ENCODE measurements around the gene CAD. TPM values are rescaled to one million over a fixed set of nuclear protein-coding genes. Genes with fewer than 3 reads are reported as not detected.

The CAD gene
- total and polyA plus RNA-seq, 2 donors (not counting 3 experiments of a cell fraction or from before 2014, with no cell fraction given): 60.3 to 91.4 TPM

GRCh38 chr2:27185331-27186026, 31.7 kb upstream of the CAD start:
- TF ChIP-seq CTCF (IDR thresholded peaks at IDR 0.05; ENCODE audit: extremely low read depth in 1 of 2, insufficient read depth in 1 of 2, low read depth in 1 of 2, low read length in 2 of 2): no peak
- H3K9ac ChIP-seq (replicated peaks; ENCODE audit: extremely low read depth, insufficient read depth, low read length): no peak overlapping the region
- FAIRE-seq (no peak), DNase-seq (ENCODE audit: low read depth, low spot score) (no peak)
- H3K27ac ChIP-seq (ENCODE audit: insufficient read depth, low read depth, low read length): no peak overlapping the region
- dilution Hi-C loops (cut with MboI; ENCODE audit: extremely low pct_ligation_motif_present, low sequenced_read_pairs) (no loop called here), intact Hi-C loops (cut with micrococcal nuclease) (no loop called here)
- no peaks in the 10 kb centered on the region for H3K79me2 ChIP-seq (ENCODE audit: control insufficient read depth, insufficient read depth, low read length)
- no peaks in the 10 kb centered on the region for H3K9me1 ChIP-seq (replicated peaks; ENCODE audit: control insufficient read depth, extremely low read depth, insufficient read depth, low read length)
- no peaks in the 10 kb centered on the region for H3K9me3 ChIP-seq (replicated peaks; ENCODE audit: control insufficient read depth, insufficient read depth, low read length)
- H3K27me3 ChIP-seq (ENCODE audit: control insufficient read depth in 2 of 2, insufficient read depth in 2 of 2, low read length in 2 of 2): peaks cover 12 to 20% of the 10 kb centered on the region in 2 experiments
- no peaks in the 10 kb centered on the region for H3K4me1 ChIP-seq (ENCODE audit: control insufficient read depth, extremely low read depth, insufficient read depth, low read length)
- no peak overlapping the region for H3K4me3 ChIP-seq (replicated peaks in 1 of 3; ENCODE audit: insufficient read depth in 1 of 3, low read depth in 1 of 3, low read length in 3 of 3)
- no peak overlapping the region for H2AFZ ChIP-seq (ENCODE audit: low read depth, low read length)
- BruUV-seq (replicated peaks): no TSS peak
- H3K4me2 ChIP-seq (ENCODE audit: insufficient read depth, low read length): no peak overlapping the region
- no peaks in the 10 kb centered on the region for H3K36me3 ChIP-seq (ENCODE audit: control insufficient read depth in 2 of 2, extremely low read depth in 1 of 2, insufficient read depth in 2 of 2, low read length in 2 of 2)
- ChIA-PET CTCF (interaction anchor here (1.2 to 1.8 kb wide), 4 partner anchors 11 to 339 kb away, joined by 3 to 8 read pairs (median 4); no protein-coding TSS in a partner anchor), POLR2A (no interaction called here)
- no peaks in the 10 kb centered on the region for H4K20me1 ChIP-seq (replicated peaks; ENCODE audit: control insufficient read depth, extremely low read depth, insufficient read depth, low read length)

GRCh38 chr2:27186613-27187345, 30.4 kb upstream of the CAD start:
- H3K4me3 ChIP-seq (replicated peaks in 1 of 3; ENCODE audit: insufficient read depth in 1 of 3, low read depth in 1 of 3, low read length in 3 of 3): no peak overlapping the region
- DNase-seq (ENCODE audit: low read depth, low spot score) (no peak), FAIRE-seq (no peak)
- no TSS peak for BruUV-seq (replicated peaks)
- ChIA-PET POLR2A (no interaction called here), CTCF (interaction anchor here (0.9 to 1.5 kb wide), 6 partner anchors 12 to 341 kb away, joined by 3 to 11 read pairs (median 4); no protein-coding TSS in a partner anchor)
- intact Hi-C loops (cut with micrococcal nuclease): no loop called here
- no peak overlapping the region for H3K9ac ChIP-seq (replicated peaks; ENCODE audit: extremely low read depth, insufficient read depth, low read length)
- H3K27ac ChIP-seq (ENCODE audit: insufficient read depth, low read depth, low read length): no peak overlapping the region
- H3K27me3 ChIP-seq (ENCODE audit: control insufficient read depth in 2 of 2, insufficient read depth in 2 of 2, low read length in 2 of 2): peaks cover 12 to 20% of the 10 kb centered on the region in 2 experiments
- H3K79me2 ChIP-seq (ENCODE audit: control insufficient read depth, insufficient read depth, low read length): no peaks in the 10 kb centered on the region
- H3K4me2 ChIP-seq (ENCODE audit: insufficient read depth, low read length): no peak overlapping the region
- H4K20me1 ChIP-seq (replicated peaks; ENCODE audit: control insufficient read depth, extremely low read depth, insufficient read depth, low read length): no peaks in the 10 kb centered on the region
- no peaks in the 10 kb centered on the region for H3K36me3 ChIP-seq (ENCODE audit: control insufficient read depth in 2 of 2, extremely low read depth in 1 of 2, insufficient read depth in 2 of 2, low read length in 2 of 2)
- dilution Hi-C loops (cut with MboI; ENCODE audit: extremely low pct_ligation_motif_present, low sequenced_read_pairs): no loop called here
- H3K9me3 ChIP-seq (replicated peaks; ENCODE audit: control insufficient read depth, insufficient read depth, low read length): no peaks in the 10 kb centered on the region
- no peaks in the 10 kb centered on the region for H3K4me1 ChIP-seq (ENCODE audit: control insufficient read depth, extremely low read depth, insufficient read depth, low read length)
- H2AFZ ChIP-seq (ENCODE audit: low read depth, low read length): no peak overlapping the region
- TF ChIP-seq MYC (IDR thresholded peaks at IDR 0.05; ENCODE audit: low read depth, low read length): no peak
- no peak for TF ChIP-seq GATA2 (IDR thresholded peaks at IDR 0.05; ENCODE audit: insufficient read depth, insufficient read length, low read depth, low read length)
- no peak for TF ChIP-seq POLR2AphosphoS5 (IDR thresholded peaks at IDR 0.05; ENCODE audit: insufficient read depth, low read depth, low read length)
- TF ChIP-seq POLR2A (IDR thresholded peaks at IDR 0.05; ENCODE audit: low read depth, low read length): no peak
- TF ChIP-seq FOS (IDR thresholded peaks at IDR 0.05; ENCODE audit: borderline replicate concordance, insufficient read depth, low read length): no peak
- TF ChIP-seq JUN (IDR thresholded peaks at IDR 0.05; ENCODE audit: borderline replicate concordance, insufficient read depth, insufficient read length, low read depth): no peak
- TF ChIP-seq EZH2 (IDR thresholded peaks at IDR 0.05; ENCODE audit: borderline replicate concordance, low read depth, low read length, severe bottlenecking): no peak
- no peak for TF ChIP-seq CTCF (IDR thresholded peaks at IDR 0.05; ENCODE audit: extremely low read depth in 1 of 2, insufficient read depth in 1 of 2, low read depth in 1 of 2, low read length in 2 of 2)
- TF ChIP-seq, protein P1, sequence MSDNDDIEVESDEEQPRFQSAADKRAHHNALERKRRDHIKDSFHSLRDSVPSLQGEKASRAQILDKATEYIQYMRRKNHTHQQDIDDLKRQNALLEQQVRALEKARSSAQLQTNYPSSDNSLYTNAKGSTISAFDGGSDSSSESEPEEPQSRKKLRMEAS (IDR thresholded peaks at IDR 0.05; ENCODE audit: insufficient read depth, insufficient read length): no peak
- no peaks in the 10 kb centered on the region for H3K9me1 ChIP-seq (replicated peaks; ENCODE audit: control insufficient read depth, extremely low read depth, insufficient read depth, low read length)
